ENCODE results near the gene EPB42.

Gene EPB42

GRCh38 chr15:43220991-43221403 is at the start of gene EPB42:
TSS of gene EPB42 (minus strand) at chr15:43221018. CDS start at chr15:43220825, 193 bp downstream.
- FAIRE-seq, result no peak

- FAIRE-seq, result no peak
These were observed 49.4 kb upstream of the EPB42 start for GRCh38 chr15:43270113-43270665.

GRCh38 chr15:43268111-43269105 is 47.6 kb upstream of the EPB42 start:
- FAIRE-seq, result no peak

GRCh38 chr15:43267439-43267838 is 46.6 kb upstream of the EPB42 start:
- FAIRE-seq, result no peak

GRCh38 chr15:43266834-43267233 is 46.0 kb upstream of the EPB42 start, which contains the start of gene TGM5:
TSS of gene TGM5 (minus strand) at chr15:43266928. CDS start at chr15:43266849, 79 bp downstream.
- no peak for FAIRE-seq

GRCh38 chr15:43266386-43266785 is 45.6 kb upstream of the EPB42 start:
- no peak for FAIRE-seq

- FAIRE-seq, result no peak
These were observed 39.3 kb upstream of the EPB42 start for GRCh38 chr15:43260011-43260615.

GRCh38 chr15:43258781-43259180 is 38.0 kb upstream of the EPB42 start:
- FAIRE-seq, result no peak

GRCh38 chr15:43256341-43256740 is 35.5 kb upstream of the EPB42 start:
- no peak for FAIRE-seq

- no peak for FAIRE-seq
These were observed 34.6 kb upstream of the EPB42 start for GRCh38 chr15:43255376-43255775.

GRCh38 chr15:43253431-43254403 is 32.9 kb upstream of the EPB42 start:
- no peak for FAIRE-seq

- FAIRE-seq, result no peak
These were observed 31.0 kb upstream of the EPB42 start for GRCh38 chr15:43251871-43252250.

GRCh38 chr15:43251185-43251870 is 30.5 kb upstream of the EPB42 start:
- FAIRE-seq, result no peak

GRCh38 chr15:43250785-43251184 is 30.0 kb upstream of the EPB42 start:
- no peak for FAIRE-seq

GRCh38 chr15:43249699-43250203 is 28.9 kb upstream of the EPB42 start:
- FAIRE-seq, result no peak

GRCh38 chr15:43249236-43249635 is 28.4 kb upstream of the EPB42 start:
- FAIRE-seq, result no peak

- FAIRE-seq, result no peak
These were observed 25.5 kb upstream of the EPB42 start for GRCh38 chr15:43246261-43246774.

GRCh38 chr15:43244092-43244491 is 23.3 kb upstream of the EPB42 start:
- no peak for FAIRE-seq

- FAIRE-seq, result no peak
These were observed 22.3 kb upstream of the EPB42 start for GRCh38 chr15:43243020-43243645.

- no peak for FAIRE-seq
These were observed 21.8 kb upstream of the EPB42 start for GRCh38 chr15:43242616-43243015.

GRCh38 chr15:43241100-43241499 is 20.3 kb upstream of the EPB42 start:
- FAIRE-seq, result no peak

Measured in A204.1 (cell line).